Cardiac fibroblast (primary cell): ENCODE measurements around the gene SNTA1.

ENCODE experiments used
- DNase-seq, 2 donors: peaks; one replicate each; pipeline versions ENCODE4 v3.0.0 to v3.0.0-alpha.2; 2010; ENCODE audit warnings: low read depth in 2 of 2
- H3K4me3 ChIP-seq, 2 donors: replicated peaks in 1 of 2; 1 replicate in 1 of 2; 2 replicates in 1 of 2; pipeline ENCODE4 v1.5.1; 2011; ENCODE audit warnings: low read depth in 2 of 2, low read length in 2 of 2, mild to moderate bottlenecking in 2 of 2, moderate library complexity in 1 of 2
- TF ChIP-seq, protein P1 (sequence below): IDR thresholded peaks from one replicate; pipeline ENCODE4 v1.5.1; 2011; ENCODE audit warnings: low read depth, mild to moderate bottlenecking, low read length, inconsistent platforms

Gene SNTA1

DNA sequence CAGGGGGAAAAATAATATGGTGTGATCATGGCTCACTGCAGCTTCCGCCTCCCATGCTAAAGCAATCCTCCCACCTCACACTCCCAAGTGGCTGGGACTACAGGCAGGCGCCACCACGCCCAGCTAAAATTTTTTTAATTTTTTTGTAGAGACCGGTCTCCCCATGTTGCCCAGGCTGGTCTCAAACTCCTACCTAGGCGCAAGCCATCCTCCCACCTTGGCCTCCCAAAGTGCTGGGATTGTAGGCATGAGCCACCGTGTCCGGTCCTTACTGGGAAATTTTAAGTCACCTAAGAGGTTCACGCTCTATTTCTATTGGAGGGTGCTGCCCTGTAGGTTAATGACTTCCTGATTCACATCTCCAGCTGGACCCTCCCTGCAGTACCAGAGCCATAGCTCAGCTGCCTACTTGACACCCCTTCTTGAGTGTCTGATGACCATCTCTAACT is 41.6 kb downstream of the SNTA1 start:
- TF ChIP-seq, protein P1, sequence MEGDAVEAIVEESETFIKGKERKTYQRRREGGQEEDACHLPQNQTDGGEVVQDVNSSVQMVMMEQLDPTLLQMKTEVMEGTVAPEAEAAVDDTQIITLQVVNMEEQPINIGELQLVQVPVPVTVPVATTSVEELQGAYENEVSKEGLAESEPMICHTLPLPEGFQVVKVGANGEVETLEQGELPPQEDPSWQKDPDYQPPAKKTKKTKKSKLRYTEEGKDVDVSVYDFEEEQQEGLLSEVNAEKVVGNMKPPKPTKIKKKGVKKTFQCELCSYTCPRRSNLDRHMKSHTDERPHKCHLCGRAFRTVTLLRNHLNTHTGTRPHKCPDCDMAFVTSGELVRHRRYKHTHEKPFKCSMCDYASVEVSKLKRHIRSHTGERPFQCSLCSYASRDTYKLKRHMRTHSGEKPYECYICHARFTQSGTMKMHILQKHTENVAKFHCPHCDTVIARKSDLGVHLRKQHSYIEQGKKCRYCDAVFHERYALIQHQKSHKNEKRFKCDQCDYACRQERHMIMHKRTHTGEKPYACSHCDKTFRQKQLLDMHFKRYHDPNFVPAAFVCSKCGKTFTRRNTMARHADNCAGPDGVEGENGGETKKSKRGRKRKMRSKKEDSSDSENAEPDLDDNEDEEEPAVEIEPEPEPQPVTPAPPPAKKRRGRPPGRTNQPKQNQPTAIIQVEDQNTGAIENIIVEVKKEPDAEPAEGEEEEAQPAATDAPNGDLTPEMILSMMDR = no peak
- DNase-seq = peak in 1 of 2 donors; percentile 35
- peak overlapping the region; percentile 84 to 95 for H3K4me3 ChIP-seq

- TF ChIP-seq, protein P1 = no peak
- peak; percentile 93 to 95 for DNase-seq
- H3K4me3 ChIP-seq = peak within 1 kb of the TSS; percentile 84 to 95
Measured at GRCh38 chr20:33401184-33401920, 42.2 kb downstream of the SNTA1 start, which contains the start of gene CDK5RAP1. CDK5RAP1 (minus strand) TSS chr20:33401519; CDS start chr20:33397064, 4,455 bp downstream.

- DNase-seq = peak in 1 of 2 donors; percentile 18
- TF ChIP-seq, protein P1 = no peak
- H3K4me3 ChIP-seq = peak overlapping the region; percentile 84 to 95
Measured at GRCh38 chr20:33400812-33401183, 42.8 kb downstream of the SNTA1 start.

GRCh38 chr20:33399924-33400323 is 43.6 kb downstream of the SNTA1 start:
- TF ChIP-seq, protein P1 = no peak
- H3K4me3 ChIP-seq = peak overlapping the region in 1 of 2 donors; percentile 84
- peak in 1 of 2 donors; percentile 29 for DNase-seq

GRCh38 chr20:33394718-33395117 is 48.8 kb downstream of the SNTA1 start:
- TF ChIP-seq, protein P1 = no peak
- peak in 1 of 2 donors; percentile 16 for DNase-seq
- no peak overlapping the region for H3K4me3 ChIP-seq

DNA sequence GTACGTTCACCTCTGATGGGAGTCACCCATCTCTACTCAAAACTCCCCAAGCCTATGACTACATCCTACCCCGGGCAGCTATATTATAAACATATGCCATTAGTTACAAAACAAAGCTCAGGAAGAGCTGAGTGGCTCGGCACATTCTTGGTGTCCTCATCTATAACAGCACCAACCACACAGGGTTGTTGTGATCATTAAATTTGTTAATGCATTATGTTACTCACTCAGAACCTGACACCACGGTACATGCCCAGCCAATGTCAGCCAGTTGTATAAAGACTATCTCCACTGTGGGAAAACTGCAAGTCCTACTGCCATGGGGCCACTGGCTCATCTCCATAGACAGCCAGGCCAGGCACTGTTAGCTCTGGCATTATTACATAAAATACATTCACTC is 50.0 kb downstream of the SNTA1 start:
- TF ChIP-seq, protein P1 = no peak
- H3K4me3 ChIP-seq = no peak overlapping the region
- no peak for DNase-seq
